ENCODE results near the gene SEMA6A.

DNA sequence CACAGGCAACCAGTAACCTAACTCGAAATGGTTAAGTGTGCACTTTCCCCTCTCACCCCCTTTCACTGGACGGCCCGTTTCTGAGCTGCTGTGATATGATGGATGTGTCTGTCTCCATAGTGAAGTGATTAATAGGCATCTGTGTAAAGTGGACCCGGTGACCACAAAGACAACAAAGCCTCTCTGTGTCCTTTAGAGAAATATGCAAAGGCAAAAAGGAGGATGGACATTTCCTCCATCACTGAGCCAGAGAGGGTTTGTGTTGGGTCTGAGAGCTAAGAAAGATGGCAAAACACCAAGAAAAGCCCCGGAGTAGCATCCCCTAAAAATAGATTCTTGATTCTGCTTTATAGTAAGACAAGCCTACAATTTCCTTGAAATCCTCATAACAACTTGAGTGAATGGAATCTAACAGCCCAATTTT lies 120.6 kb downstream of the SEMA6A start:
- TF ChIP-seq JARID2 (CRISPR knock-in tag; IDR thresholded peaks at IDR 0.05; ENCODE audit: insufficient replicate concordance), result no peak
- no peak for TF ChIP-seq POLR2A (IDR thresholded peaks at IDR 0.05; ENCODE audit: insufficient read depth in 1 of 2, low read depth in 2 of 2, low read length in 2 of 2)
- no peak for TF ChIP-seq PHF8 (CRISPR knock-in tag; IDR thresholded peaks at IDR 0.05)
- TF ChIP-seq, protein P1, sequence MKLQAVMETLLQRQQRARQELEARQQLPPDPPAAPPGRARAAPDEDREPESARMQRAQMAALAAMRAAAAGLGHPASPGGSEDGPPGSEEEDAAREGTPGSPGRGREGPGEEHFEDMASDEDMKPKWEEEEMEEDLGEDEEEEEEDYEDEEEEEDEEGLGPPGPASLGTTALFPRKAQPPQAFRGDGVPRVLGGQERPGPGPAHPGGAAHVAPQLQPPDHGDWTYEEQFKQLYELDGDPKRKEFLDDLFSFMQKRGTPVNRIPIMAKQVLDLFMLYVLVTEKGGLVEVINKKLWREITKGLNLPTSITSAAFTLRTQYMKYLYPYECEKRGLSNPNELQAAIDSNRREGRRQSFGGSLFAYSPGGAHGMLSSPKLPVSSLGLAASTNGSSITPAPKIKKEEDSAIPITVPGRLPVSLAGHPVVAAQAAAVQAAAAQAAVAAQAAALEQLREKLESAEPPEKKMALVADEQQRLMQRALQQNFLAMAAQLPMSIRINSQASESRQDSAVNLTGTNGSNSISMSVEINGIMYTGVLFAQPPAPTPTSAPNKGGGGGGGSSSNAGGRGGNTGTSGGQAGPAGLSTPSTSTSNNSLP (IDR thresholded peaks at IDR 0.05; ENCODE audit: low read depth, low read length), result no peak
- no peak for TF ChIP-seq FOXM1 (CRISPR knock-in tag; IDR thresholded peaks at IDR 0.05)
- no peak for TF ChIP-seq ELF1 (CRISPR knock-in tag; IDR thresholded peaks at IDR 0.05)
- TF ChIP-seq POLR2G (IDR thresholded peaks at IDR 0.05; ENCODE audit: low read depth, low read length), result no peak

Measured in HepG2 (cell line).